Keratinocyte (primary cell): ENCODE measurements around the gene ANXA1.

ENCODE experiments used
- CTCF ChIP-seq, 3 experiments: IDR thresholded peaks in 1 of 3; conservative IDR thresholded peaks in 1 of 3; optimal IDR thresholded peaks in 1 of 3; 2 replicates in 2 of 3; 3 replicates in 1 of 3; pipeline versions ENCODE3 to v1.5.1; 2011; ENCODE audit warnings: low read length in 3 of 3, mild to moderate bottlenecking in 3 of 3, moderate library complexity in 2 of 3, control low read depth in 1 of 3, inconsistent platforms in 1 of 3; ENCODE audit not compliant: insufficient read depth in 2 of 3; ENCODE audit errors: extremely low read depth in 1 of 3
- EZH2 ChIP-seq: IDR thresholded peaks from one replicate; pipeline ENCODE4 v1.6.1; 2012; ENCODE audit warnings: inconsistent platforms, mild to moderate bottlenecking, low read length, moderate library complexity

GRCh38 chr9:73104342-73104741 is 47.3 kb upstream of the ANXA1 start:
- no peak for TF ChIP-seq EZH2
- no peak for TF ChIP-seq CTCF (optimal IDR thresholded peaks at IDR 0.05 in 1 of 3, IDR thresholded peaks at IDR 0.05 in 1 of 3, conservative IDR thresholded peaks at IDR 0.05 in 1 of 3; ENCODE audit: extremely low read depth in 1 of 3, insufficient read depth in 2 of 3, low read length in 3 of 3)
